ENCODE data around the gene HRK. TPM values are rescaled to one million over a fixed set of nuclear protein-coding genes. Genes with fewer than 3 reads are reported as not detected.

Gene HRK
- total and polyA plus RNA-seq, 4 donors: 0.14 TPM; not detected in 3

GRCh38 chr12:116916122-116916521 is 34.9 kb upstream of the HRK start:
- Histone ChIP-seq H3K9ac (ENCODE audit: low read depth in 1 of 2, low read length in 2 of 2) (no peak overlapping the region), H3K27me3 (ENCODE audit: control insufficient read depth in 4 of 4, insufficient read depth in 4 of 4, low read length in 3 of 4) (no peaks in the 10 kb centered on the region), H3K9me3 (ENCODE audit: control insufficient read depth in 4 of 4, low read length in 3 of 4) (no peaks in the 10 kb centered on the region), H3K27ac (ENCODE audit: low read depth in 1 of 2, low read length in 2 of 2) (no peak overlapping the region), H3K4me1 (ENCODE audit: control insufficient read depth in 4 of 4, insufficient read depth in 4 of 4, low read length in 3 of 4) (peaks cover 4 to 19% (median 12%) of the 10 kb centered on the region in 4 donors), H3K4me3 (ENCODE audit: low read depth in 1 of 3, low read length in 3 of 3) (no peak overlapping the region), H3K36me3 (ENCODE audit: control insufficient read depth in 4 of 4, insufficient read depth in 3 of 4, low read depth in 1 of 4, low read length in 3 of 4) (peaks cover 0 to 2% (median 0%) of the 10 kb centered on the region in 4 donors)
- no peak for TF ChIP-seq FOXA1 (IDR thresholded peaks at IDR 0.05)
- no peak for TF ChIP-seq TAF1 (conservative IDR thresholded peaks at IDR 0.05)
- no peak for TF ChIP-seq JUND (IDR thresholded peaks at IDR 0.05)
- TF ChIP-seq REST (IDR thresholded peaks at IDR 0.05): no peak
- no peak for TF ChIP-seq HNF4G (IDR thresholded peaks at IDR 0.05)
- TF ChIP-seq GABPA (IDR thresholded peaks at IDR 0.05 in 1 of 2, conservative IDR thresholded peaks at IDR 0.05 in 1 of 2): no peak
- TF ChIP-seq FOXA2 (IDR thresholded peaks at IDR 0.05): no peak
- TF ChIP-seq NR2F2 (IDR thresholded peaks at IDR 0.05): no peak
- no peak for TF ChIP-seq RAD21 (IDR thresholded peaks at IDR 0.05)
- TF ChIP-seq MAX (IDR thresholded peaks at IDR 0.05): no peak
- TF ChIP-seq SP1 (IDR thresholded peaks at IDR 0.05): no peak
- TF ChIP-seq CTCF (IDR thresholded peaks at IDR 0.05; ENCODE audit: low read depth, low read length, missing input control): no peak
- no peak for TF ChIP-seq EGR1 (IDR thresholded peaks at IDR 0.05; ENCODE audit: low read depth in 2 of 2)
- DNase-seq (ENCODE audit: low spot score): no peak

GRCh38 chr12:116915326-116915725 is 34.1 kb upstream of the HRK start:
- no peak overlapping the region for H3K4me3 ChIP-seq (ENCODE audit: low read depth in 1 of 3, low read length in 3 of 3)
- H3K36me3 ChIP-seq (ENCODE audit: control insufficient read depth in 4 of 4, insufficient read depth in 3 of 4, low read depth in 1 of 4, low read length in 3 of 4): peaks cover 0 to 2% (median 0%) of the 10 kb centered on the region in 4 donors
- H3K9ac ChIP-seq (ENCODE audit: low read depth in 1 of 2, low read length in 2 of 2): no peak overlapping the region
- no peaks in the 10 kb centered on the region for H3K27me3 ChIP-seq (ENCODE audit: control insufficient read depth in 4 of 4, insufficient read depth in 4 of 4, low read length in 3 of 4)
- WGBS: 100% methylated on average over 1 of the region's 1 CpG
- H3K4me1 ChIP-seq (ENCODE audit: control insufficient read depth in 4 of 4, insufficient read depth in 4 of 4, low read length in 3 of 4): peaks cover 4 to 19% (median 12%) of the 10 kb centered on the region in 4 donors
- no peak for DNase-seq (ENCODE audit: low spot score)
- no peak overlapping the region for H3K27ac ChIP-seq (ENCODE audit: low read depth in 1 of 2, low read length in 2 of 2)
- TF ChIP-seq CTCF (IDR thresholded peaks at IDR 0.05; ENCODE audit: low read depth, low read length, missing input control) (no peak), JUND (IDR thresholded peaks at IDR 0.05) (no peak), REST (IDR thresholded peaks at IDR 0.05) (no peak), MAX (IDR thresholded peaks at IDR 0.05) (no peak), SP1 (IDR thresholded peaks at IDR 0.05) (no peak), RAD21 (IDR thresholded peaks at IDR 0.05) (no peak), GABPA (IDR thresholded peaks at IDR 0.05 in 1 of 2, conservative IDR thresholded peaks at IDR 0.05 in 1 of 2) (no peak), ATF3 (IDR thresholded peaks at IDR 0.05) (no peak), FOXA1 (IDR thresholded peaks at IDR 0.05) (no peak), TAF1 (conservative IDR thresholded peaks at IDR 0.05) (no peak)
- no peaks in the 10 kb centered on the region for H3K9me3 ChIP-seq (ENCODE audit: control insufficient read depth in 4 of 4, low read length in 3 of 4)
